ENCODE measurements around the gene PTCH1.

Gene PTCH1

GRCh38 chr9:95411054-95411892 lies 105.5 kb downstream of the PTCH1 start:
- DNase-seq (ENCODE audit: low spot score in 2 of 2) (no peak), ATAC-seq (replicated peaks; ENCODE audit: extremely low read depth, poor library complexity, severe bottlenecking) (no peak)
- H3K27me3 Mint-ChIP-seq = peaks cover 47% of the 10 kb centered on the region
- H3K27ac Mint-ChIP-seq (ENCODE audit: low read depth) = no peak overlapping the region
- no peak overlapping the region for H3K4me3 Mint-ChIP-seq
- no peaks in the 10 kb centered on the region for H3K9me3 Mint-ChIP-seq
- no peaks in the 10 kb centered on the region for H3K4me1 Mint-ChIP-seq
- no peaks in the 10 kb centered on the region for H3K36me3 Mint-ChIP-seq (ENCODE audit: insufficient read depth)

DNA sequence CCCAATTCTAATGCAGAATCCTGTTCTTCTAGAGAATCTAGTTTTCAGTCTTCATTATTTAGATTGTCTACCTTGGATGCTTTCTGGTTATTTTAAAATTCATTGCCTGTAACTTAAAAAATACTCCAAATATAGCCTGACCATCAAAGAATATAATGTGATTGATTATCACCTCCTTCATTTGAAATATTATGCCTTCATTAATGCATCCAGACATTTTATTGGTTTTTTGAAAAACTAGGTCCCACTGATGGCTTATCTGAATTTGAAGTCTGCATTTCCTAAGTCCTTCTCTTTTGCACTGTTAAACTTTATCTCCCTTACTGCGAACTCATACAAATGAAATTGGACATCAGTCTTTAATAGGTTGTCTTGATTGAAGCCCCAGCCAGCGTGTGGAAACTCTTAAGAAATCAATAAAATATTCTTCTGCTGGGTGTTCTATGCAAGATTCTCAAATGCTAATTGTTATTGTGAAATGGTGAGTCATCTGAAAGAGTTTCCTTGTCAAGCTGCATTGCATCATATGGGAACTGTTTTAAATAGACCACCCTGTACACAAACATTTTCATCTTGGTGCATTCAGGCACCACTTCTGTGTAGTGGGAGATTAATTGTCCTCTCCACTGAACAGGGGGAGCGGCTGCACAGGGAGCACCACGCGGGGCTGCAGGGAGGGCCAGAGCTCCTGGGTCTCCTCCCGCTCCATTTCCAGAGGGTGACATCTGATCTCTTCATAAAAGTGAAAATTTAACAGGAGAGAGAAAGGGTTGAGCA lies 106.9 kb downstream of the PTCH1 start:
- DNase-seq (ENCODE audit: low spot score in 2 of 2) (no peak), ATAC-seq (replicated peaks; ENCODE audit: extremely low read depth, poor library complexity, severe bottlenecking) (no peak)
- H3K4me1 Mint-ChIP-seq = no peaks in the 10 kb centered on the region
- no peaks in the 10 kb centered on the region for H3K9me3 Mint-ChIP-seq
- H3K36me3 Mint-ChIP-seq (ENCODE audit: insufficient read depth) = no peaks in the 10 kb centered on the region
- H3K27ac Mint-ChIP-seq (ENCODE audit: low read depth) = no peak overlapping the region
- H3K27me3 Mint-ChIP-seq = peaks cover 47% of the 10 kb centered on the region
- H3K4me3 Mint-ChIP-seq = no peak overlapping the region

- Mint-ChIP-seq H3K27ac (ENCODE audit: low read depth) (peak overlapping the region; percentile 36), H3K4me1 (no peaks in the 10 kb centered on the region), H3K4me3 (no peak overlapping the region), H3K36me3 (ENCODE audit: insufficient read depth) (no peaks in the 10 kb centered on the region), H3K9me3 (no peaks in the 10 kb centered on the region), H3K27me3 (peaks cover 57% of the 10 kb centered on the region)
- no peak for DNase-seq (ENCODE audit: low spot score in 2 of 2)
- no peak for ATAC-seq (replicated peaks; ENCODE audit: extremely low read depth, poor library complexity, severe bottlenecking)
Observed at GRCh38 chr9:95407524-95407923, 109.2 kb downstream of the PTCH1 start.

DNA sequence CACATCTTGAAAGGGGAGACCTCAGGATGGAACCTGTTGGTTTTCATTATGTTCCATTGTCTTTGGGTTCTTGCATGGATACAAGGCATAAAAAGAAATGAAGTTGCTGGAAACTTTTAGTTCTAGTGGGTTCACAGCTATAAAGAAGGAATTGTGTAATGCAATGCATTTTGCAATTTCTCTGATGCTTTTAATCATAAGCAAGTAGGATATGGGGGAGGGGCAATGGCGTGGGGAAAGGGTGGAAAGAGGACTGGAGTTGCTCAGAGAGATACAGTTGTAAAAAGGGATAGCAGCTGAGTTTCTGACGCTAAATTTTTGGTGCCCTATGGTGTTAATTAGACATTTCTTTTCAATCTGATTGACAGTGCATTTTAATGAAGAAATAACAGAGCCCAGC lies 110.7 kb downstream of the PTCH1 start:
- H3K4me1 Mint-ChIP-seq = no peaks in the 10 kb centered on the region
- peaks cover 51% of the 10 kb centered on the region for H3K27me3 Mint-ChIP-seq
- H3K9me3 Mint-ChIP-seq = no peaks in the 10 kb centered on the region
- no peaks in the 10 kb centered on the region for H3K36me3 Mint-ChIP-seq (ENCODE audit: insufficient read depth)
- DNase-seq (ENCODE audit: low spot score in 2 of 2) (no peak), ATAC-seq (replicated peaks; ENCODE audit: extremely low read depth, poor library complexity, severe bottlenecking) (no peak)
- H3K4me3 Mint-ChIP-seq = no peak overlapping the region
- H3K27ac Mint-ChIP-seq (ENCODE audit: low read depth) = no peak overlapping the region

DNA sequence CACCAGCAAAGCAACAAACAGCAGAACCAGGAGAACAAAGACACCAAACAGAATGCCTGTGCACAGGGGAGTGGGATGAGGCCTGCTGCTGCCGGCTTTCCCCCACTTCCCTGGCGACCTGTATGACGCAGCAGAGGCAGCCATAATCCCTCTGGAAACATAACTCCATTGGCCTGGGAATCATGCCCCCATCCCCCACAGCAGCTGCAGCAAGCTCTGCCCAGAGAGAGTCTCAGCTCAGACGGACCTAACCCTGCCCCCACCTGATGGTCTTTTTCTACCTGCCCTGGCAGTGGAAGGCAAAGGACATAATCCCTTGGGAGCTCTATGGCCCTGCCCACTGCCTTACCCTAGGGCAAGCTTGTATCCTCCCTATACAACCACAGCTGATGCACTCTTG lies 117.5 kb downstream of the PTCH1 start:
- ATAC-seq (replicated peaks; ENCODE audit: extremely low read depth, poor library complexity, severe bottlenecking) (no peak), DNase-seq (ENCODE audit: low spot score in 2 of 2) (no peak)
- H3K27me3 Mint-ChIP-seq = peaks cover 73% of the 10 kb centered on the region
- no peak overlapping the region for H3K27ac Mint-ChIP-seq (ENCODE audit: low read depth)
- H3K36me3 Mint-ChIP-seq (ENCODE audit: insufficient read depth) = no peaks in the 10 kb centered on the region
- no peak overlapping the region for H3K4me3 Mint-ChIP-seq
- H3K9me3 Mint-ChIP-seq = no peaks in the 10 kb centered on the region
- no peaks in the 10 kb centered on the region for H3K4me1 Mint-ChIP-seq
